Measurements from ENCODE around the gene DISP2. TPM values are rescaled to one million over a fixed set of nuclear protein-coding genes. Genes with fewer than 3 reads are reported as not detected.

Gene DISP2
- total RNA-seq, 4 donors from 2014 or later, result 0.81 to 5.9 (median 3.6) TPM

DNA sequence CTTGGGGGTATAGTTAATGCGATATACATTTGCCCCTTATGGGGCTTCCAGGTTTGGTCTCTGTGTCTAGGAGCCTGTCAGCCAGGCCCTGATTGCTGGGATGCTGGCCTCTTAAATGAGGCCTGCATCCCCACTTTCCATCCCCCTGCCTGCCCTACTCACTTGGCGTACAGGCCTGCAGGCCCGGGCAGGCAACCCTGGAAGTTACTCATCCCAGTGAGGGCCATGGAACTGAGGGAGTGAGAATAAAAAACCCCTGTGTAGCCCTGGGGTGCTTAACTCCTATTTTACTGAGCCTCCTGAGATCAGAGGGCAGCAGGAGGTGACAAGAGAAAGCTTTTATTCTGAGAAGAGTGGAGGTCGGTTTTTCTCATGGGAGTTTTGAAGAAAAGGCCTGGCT is 2.0 kb downstream of the DISP2 start:
- no peaks in the 10 kb centered on the region for H3K36me3 ChIP-seq
- no peaks in the 10 kb centered on the region for H3K27me3 ChIP-seq
- no peaks in the 10 kb centered on the region for H3K9me3 ChIP-seq
- TF ChIP-seq POLR2A (IDR thresholded peaks at IDR 0.05), result no peak
- TF ChIP-seq, protein P1, sequence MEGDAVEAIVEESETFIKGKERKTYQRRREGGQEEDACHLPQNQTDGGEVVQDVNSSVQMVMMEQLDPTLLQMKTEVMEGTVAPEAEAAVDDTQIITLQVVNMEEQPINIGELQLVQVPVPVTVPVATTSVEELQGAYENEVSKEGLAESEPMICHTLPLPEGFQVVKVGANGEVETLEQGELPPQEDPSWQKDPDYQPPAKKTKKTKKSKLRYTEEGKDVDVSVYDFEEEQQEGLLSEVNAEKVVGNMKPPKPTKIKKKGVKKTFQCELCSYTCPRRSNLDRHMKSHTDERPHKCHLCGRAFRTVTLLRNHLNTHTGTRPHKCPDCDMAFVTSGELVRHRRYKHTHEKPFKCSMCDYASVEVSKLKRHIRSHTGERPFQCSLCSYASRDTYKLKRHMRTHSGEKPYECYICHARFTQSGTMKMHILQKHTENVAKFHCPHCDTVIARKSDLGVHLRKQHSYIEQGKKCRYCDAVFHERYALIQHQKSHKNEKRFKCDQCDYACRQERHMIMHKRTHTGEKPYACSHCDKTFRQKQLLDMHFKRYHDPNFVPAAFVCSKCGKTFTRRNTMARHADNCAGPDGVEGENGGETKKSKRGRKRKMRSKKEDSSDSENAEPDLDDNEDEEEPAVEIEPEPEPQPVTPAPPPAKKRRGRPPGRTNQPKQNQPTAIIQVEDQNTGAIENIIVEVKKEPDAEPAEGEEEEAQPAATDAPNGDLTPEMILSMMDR (IDR thresholded peaks at IDR 0.05), result no peak
- intact Hi-C loops (cut with DNase I), result loop anchor here (10.0 kb wide), 1 partner anchor 65 kb away; no protein-coding TSS in a partner anchor
- DNase-seq, result no peak
- H3K27ac ChIP-seq, result no peak overlapping the region
- whole genome bisulfite sequencing, 2 donors, result 93 to 95% methylated on average over 4 of the region's 4 CpGs
- no peak overlapping the region for H3K4me3 ChIP-seq (replicated peaks in 1 of 3)
- peaks cover 8 to 13% of the 10 kb centered on the region in 2 donors for H3K4me1 ChIP-seq

DNA sequence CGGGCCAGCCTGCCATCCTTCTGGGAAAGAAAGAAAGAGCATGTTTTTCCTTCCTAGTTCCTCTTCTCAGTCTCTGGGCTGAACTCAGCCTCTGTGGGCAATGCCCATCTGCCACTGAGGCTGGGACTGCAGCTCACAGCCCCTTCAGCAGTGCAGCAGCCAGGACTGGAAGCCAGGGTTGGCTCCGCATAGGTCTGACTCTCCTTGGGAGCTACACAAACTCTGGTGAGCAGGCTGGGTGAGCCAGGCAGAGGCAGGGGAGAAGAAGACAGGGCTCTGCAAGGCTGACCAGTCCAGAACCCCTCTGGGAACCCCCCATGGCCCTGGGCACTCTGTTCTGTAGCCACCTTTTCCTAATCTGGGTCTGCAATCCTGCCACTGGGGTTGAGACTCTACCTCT is 3.6 kb downstream of the DISP2 start:
- no peaks in the 10 kb centered on the region for H3K9me3 ChIP-seq
- H3K27ac ChIP-seq, result no peak overlapping the region
- H3K4me3 ChIP-seq (replicated peaks in 1 of 3), result no peak overlapping the region
- 85 to 93% methylated on average over 2 of the region's 2 CpGs for WGBS, 2 donors
- no peak for DNase-seq
- H3K27me3 ChIP-seq, result no peaks in the 10 kb centered on the region
- H3K4me1 ChIP-seq, result peaks cover 8 to 14% of the 10 kb centered on the region in 2 donors
- no peaks in the 10 kb centered on the region for H3K36me3 ChIP-seq
- intact Hi-C loops (cut with DNase I), result loop anchor here (10.0 kb wide), 1 partner anchor 63 kb away; no protein-coding TSS in a partner anchor
- TF ChIP-seq, protein P1 (IDR thresholded peaks at IDR 0.05), result no peak
- TF ChIP-seq POLR2A (IDR thresholded peaks at IDR 0.05), result no peak

DNA sequence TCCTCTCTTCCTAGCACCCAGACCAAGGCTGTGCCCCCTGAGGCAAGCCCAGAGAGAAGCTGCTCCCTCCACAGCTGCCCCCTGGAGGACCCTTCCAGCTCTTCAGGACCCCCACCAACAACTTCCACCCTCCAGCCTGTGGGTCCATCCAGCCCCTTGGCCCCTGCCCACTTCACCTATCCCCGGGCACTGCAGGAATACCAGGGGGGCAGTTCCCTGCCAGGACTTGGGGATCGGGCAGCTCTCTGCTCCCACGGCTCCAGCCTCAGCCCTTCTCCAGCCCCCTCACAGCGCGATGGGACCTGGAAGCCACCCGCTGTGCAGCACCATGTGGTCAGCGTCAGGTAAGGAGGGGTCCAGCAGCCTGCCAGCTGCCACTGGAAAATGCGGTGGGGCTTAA is 5.6 kb downstream of the DISP2 start:
- intact Hi-C loops (cut with DNase I), result loop anchor here (10.0 kb wide), 1 partner anchor 61 kb away; no protein-coding TSS in a partner anchor
- no peak for TF ChIP-seq POLR2A (IDR thresholded peaks at IDR 0.05)
- TF ChIP-seq, protein P1 (IDR thresholded peaks at IDR 0.05), result no peak
- WGBS, 2 donors, result 90 to 95% methylated on average over 6 to 8 of the region's 8 CpGs
- H3K27ac ChIP-seq, result no peak overlapping the region
- peaks cover 13 to 19% of the 10 kb centered on the region in 2 donors for H3K4me1 ChIP-seq
- no peaks in the 10 kb centered on the region for H3K9me3 ChIP-seq
- no peak for DNase-seq
- no peaks in the 10 kb centered on the region for H3K27me3 ChIP-seq
- H3K4me3 ChIP-seq (replicated peaks in 1 of 3), result no peak overlapping the region
- H3K36me3 ChIP-seq, result no peaks in the 10 kb centered on the region

DNA sequence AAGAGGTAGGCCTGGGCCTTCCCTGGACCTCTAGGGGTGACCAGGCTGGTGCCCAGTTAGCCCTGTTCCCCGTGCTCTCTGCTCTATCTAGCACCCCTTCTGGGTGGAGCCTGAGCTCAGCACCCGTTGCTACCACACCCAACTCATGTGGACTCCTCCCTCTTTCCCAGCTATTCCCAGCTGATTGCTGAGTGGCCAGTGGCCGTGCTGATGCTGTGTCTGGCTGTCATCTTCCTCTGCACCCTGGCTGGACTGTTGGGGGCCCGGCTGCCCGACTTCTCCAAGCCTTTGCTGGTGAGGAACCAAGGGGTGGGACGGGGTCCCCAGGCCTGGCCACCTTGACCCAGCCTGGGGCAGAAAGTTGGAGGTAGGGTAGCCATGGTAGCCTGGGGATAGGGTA is 6.2 kb downstream of the DISP2 start:
- Histone ChIP-seq H3K36me3 (no peaks in the 10 kb centered on the region), H3K9me3 (no peaks in the 10 kb centered on the region), H3K27me3 (no peaks in the 10 kb centered on the region), H3K4me1 (peaks cover 12 to 19% of the 10 kb centered on the region in 2 donors), H3K27ac (no peak overlapping the region), H3K4me3 (replicated peaks in 1 of 3) (no peak overlapping the region)
- 78 to 91% methylated on average over 6 of the region's 6 CpGs for WGBS, 2 donors
- intact Hi-C loops (cut with DNase I), result loop anchor here (10.0 kb wide), 1 partner anchor 61 kb away; no protein-coding TSS in a partner anchor
- TF ChIP-seq POLR2A (IDR thresholded peaks at IDR 0.05), result no peak
- TF ChIP-seq, protein P1 (IDR thresholded peaks at IDR 0.05), result no peak
- DNase-seq, result no peak

DNA sequence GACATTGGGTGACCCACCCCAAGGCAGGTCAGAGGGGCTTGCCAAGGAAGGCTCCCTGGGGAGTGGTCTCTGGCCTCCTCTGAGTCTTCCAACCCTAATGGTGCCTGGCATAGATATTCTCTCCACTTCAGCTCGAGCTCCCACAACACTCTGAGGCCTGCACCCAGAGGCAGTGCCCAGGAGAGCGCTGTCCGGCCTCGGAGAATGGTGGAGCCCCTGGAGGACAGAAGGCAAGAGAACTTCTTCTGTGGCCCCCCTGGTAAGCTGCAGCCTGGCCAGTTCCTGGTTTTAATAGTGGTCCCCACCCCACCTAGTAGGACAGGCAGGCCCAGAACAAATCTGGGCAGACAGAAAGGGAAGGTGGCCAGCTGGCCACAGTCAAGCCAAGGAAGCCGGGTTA is 7.0 kb downstream of the DISP2 start:
- DNase-seq, result no peak
- 89 to 98% methylated on average over 5 of the region's 5 CpGs for WGBS, 2 donors

More for the DNA sequence above, 7.0 kb downstream of the DISP2 start:
- Histone ChIP-seq H3K4me1 (peaks cover 12 to 24% of the 10 kb centered on the region in 2 donors), H3K27me3 (no peaks in the 10 kb centered on the region), H3K9me3 (no peaks in the 10 kb centered on the region), H3K4me3 (replicated peaks in 1 of 3) (no peak overlapping the region), H3K36me3 (no peaks in the 10 kb centered on the region), H3K27ac (no peak overlapping the region)
- intact Hi-C loops (cut with DNase I), result loop anchor here (5.0 to 10.0 kb wide), 2 partner anchors 43 to 60 kb away; partner anchors contain the start of gene INAFM2
- no peak for TF ChIP-seq POLR2A (IDR thresholded peaks at IDR 0.05)
- TF ChIP-seq, protein P1 (IDR thresholded peaks at IDR 0.05), result no peak
